Sigmoid colon (tissue), 7 donors: ENCODE results near the gene THBS3. TPM values are rescaled to one million over a fixed set of nuclear protein-coding genes. Genes with fewer than 3 reads are reported as not detected.
"Not testable (repeated sequence)": the region's sequence is repeated elsewhere in the genome, so short reads cannot be mapped to it uniquely, and the experiment has no call there.

Experiments
- DNase-seq: peaks from one replicate; pipeline ENCODE4 v3.0.0-alpha.2; 2019
- H3K27ac ChIP-seq, 4 donors: fragments of 200-600 bp; sonication (generic); one replicate each; pipeline ENCODE4 v1.5.1; 2016 to 2019; ENCODE audit warnings: mild to moderate bottlenecking in 1 of 4
- H3K27me3 ChIP-seq, 3 donors: fragments of 200-600 bp; sonication (generic); one replicate each; pipeline ENCODE4 v1.5.1; 2019; ENCODE audit warnings: mild to moderate bottlenecking in 1 of 3
- H3K36me3 ChIP-seq, 4 donors: fragments of 200-600 bp; sonication (generic); one replicate each; pipeline ENCODE4 v1.5.1; 2016 to 2019
- H3K4me1 ChIP-seq, 4 donors: fragments of 200-600 bp; sonication (generic); one replicate each; pipeline ENCODE4 v1.5.1; 2017 to 2019
- H3K4me3 ChIP-seq, 4 donors: fragments of 200-600 bp; sonication (generic); one replicate each; pipeline ENCODE4 v1.5.1; 2017 to 2019; ENCODE audit warnings: mild to moderate bottlenecking in 2 of 4, moderate library complexity in 1 of 4
- H3K9me3 ChIP-seq, 4 donors: fragments of 200-600 bp in 3 of 4; sonication (generic) in 3 of 4; one replicate each; pipeline versions ENCODE4 v1.5.1 to v1.6.1; 2013 to 2019
- CTCF ChIP-seq, 4 experiments: fragments of 450-650 bp in 3 of 4; fragments of 200-600 bp in 1 of 4; IDR thresholded peaks; one replicate each; pipeline ENCODE4 v1.5.1; 2016 to 2019; ENCODE audit warnings: antibody characterized with exemption in 4 of 4, mild to moderate bottlenecking in 3 of 4, moderate library complexity in 2 of 4
- EP300 ChIP-seq, 4 donors: sonication (generic); formaldehyde crosslinking; IDR thresholded peaks; one replicate each; pipeline ENCODE4 v1.6.1; 2017; ENCODE audit warnings: antibody characterized with exemption in 4 of 4
- POLR2A ChIP-seq, 2 donors: fragments of 450-650 bp; IDR thresholded peaks; one replicate each; pipeline ENCODE4 v1.6.1; 2016; ENCODE audit warnings: antibody characterized with exemption in 2 of 2, mild to moderate bottlenecking in 2 of 2, moderate library complexity in 2 of 2
- POLR2AphosphoS5 ChIP-seq, 4 donors: sonication (generic); formaldehyde crosslinking; IDR thresholded peaks; one replicate each; pipeline ENCODE4 v1.6.1; 2017; ENCODE audit warnings: antibody characterized with exemption in 4 of 4
- WGBS, 2 donors: extraction: QIAGEN DNeasy Blood & Tissue Kit; methylation state at CpG; one replicate each; pipeline ENCODE4 v1.1.7; 2013; 5-methylcytosine and 5-hydroxymethylcytosine counted together
- intact Hi-C: fragments of 100-400 bp; cut with DNase I; formaldehyde crosslinking; loops from one replicate; pipeline ENCODE4 v1.15.1; 2023
- polyA plus RNA-seq, 3 donors: library from polyadenylated mRNA; stranded (reverse); fragments of 200-250 nt; gene quantifications; one replicate each; pipeline ENCODE4 v1.2.3, GENCODE V29; 2013
- small RNA-seq, 3 donors: library from RNA; depleted of rRNA; stranded (forward); fragments of <200 nt; gene quantifications; one replicate each; pipeline ENCODE3, GENCODE V24; 2016
- total RNA-seq, 4 donors: library from RNA; depleted of rRNA; stranded (reverse); fragments of >200 nt; gene quantifications; one replicate each; pipeline ENCODE4 v1.1.0, GENCODE V29; 2016
- donor health status: healthy with polysubstance abuse.
- donor health status: Bipolar disorder and iron deficiency.
- donor health status: healthy.

Gene THBS3
- total and polyA plus RNA-seq, 7 donors: 3.5 to 43.5 (median 13.4) TPM

DNA sequence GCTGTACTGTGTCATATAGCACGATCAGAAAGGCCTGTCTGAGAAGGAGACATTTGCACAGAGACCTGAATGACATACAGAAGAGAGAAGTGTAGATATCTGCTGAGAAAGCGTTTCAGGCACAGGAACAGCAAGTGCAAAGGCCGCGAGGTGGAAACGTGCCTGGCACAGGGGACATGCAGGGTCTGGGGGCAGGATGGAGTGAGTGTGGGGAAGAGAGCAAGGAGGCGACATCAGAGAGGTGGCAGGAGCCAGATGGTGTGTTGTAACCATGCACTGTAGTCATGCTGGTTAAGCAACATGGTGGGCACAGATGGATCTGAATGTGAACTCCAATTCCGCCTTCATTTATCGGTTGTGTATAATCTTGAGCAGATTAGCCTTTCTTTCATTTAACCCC is 47.6 kb downstream of the THBS3 start:
- no peaks in the 10 kb centered on the region for H3K36me3 ChIP-seq
- no peaks in the 10 kb centered on the region for H3K4me1 ChIP-seq
- H3K27ac ChIP-seq: no peak overlapping the region
- no peak overlapping the region for H3K4me3 ChIP-seq
- TF ChIP-seq POLR2A (IDR thresholded peaks at IDR 0.05) (no peak), EP300 (IDR thresholded peaks at IDR 0.05) (no peak), CTCF (IDR thresholded peaks at IDR 0.05) (no peak), POLR2AphosphoS5 (IDR thresholded peaks at IDR 0.05) (no peak)
- H3K27me3 ChIP-seq: no peaks in the 10 kb centered on the region
- no peaks in the 10 kb centered on the region for H3K9me3 ChIP-seq
- intact Hi-C loops: no loop called here
- peak; percentile 34 for DNase-seq
- 80 to 89% methylated on average over 8 of the region's 8 CpGs for WGBS, 2 donors

DNA sequence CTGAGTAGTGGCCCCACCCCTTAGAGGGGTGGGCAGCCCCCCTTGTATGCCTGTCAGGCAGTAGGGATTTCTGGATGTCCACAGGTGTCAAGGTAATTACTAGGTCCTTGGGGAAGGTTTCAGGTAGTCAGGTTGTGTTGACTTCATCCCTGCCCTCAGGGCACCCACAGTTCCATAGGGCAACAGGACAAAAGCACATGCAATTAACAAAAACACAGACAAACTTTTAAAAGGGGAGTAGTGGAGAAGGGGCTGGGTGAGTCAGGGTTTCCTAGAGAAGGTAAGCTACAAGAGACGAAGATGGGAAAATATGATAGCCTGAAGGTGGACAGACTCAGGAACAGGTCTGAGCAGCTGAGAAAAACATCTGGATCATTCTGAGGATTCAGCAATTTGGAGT is 48.7 kb downstream of the THBS3 start:
- H3K27ac ChIP-seq: no peak overlapping the region
- peak; percentile 24 for DNase-seq
- no peaks in the 10 kb centered on the region for H3K27me3 ChIP-seq
- H3K4me3 ChIP-seq: no peak overlapping the region
- H3K9me3 ChIP-seq: no peaks in the 10 kb centered on the region
- 71 to 77% methylated on average over 1 of the region's 1 CpG for WGBS, 2 donors
- TF ChIP-seq CTCF (IDR thresholded peaks at IDR 0.05) (no peak), POLR2A (IDR thresholded peaks at IDR 0.05) (no peak), EP300 (IDR thresholded peaks at IDR 0.05) (no peak), POLR2AphosphoS5 (IDR thresholded peaks at IDR 0.05) (no peak)
- H3K4me1 ChIP-seq: no peaks in the 10 kb centered on the region
- intact Hi-C loops: no loop called here
- H3K36me3 ChIP-seq: no peaks in the 10 kb centered on the region

DNA sequence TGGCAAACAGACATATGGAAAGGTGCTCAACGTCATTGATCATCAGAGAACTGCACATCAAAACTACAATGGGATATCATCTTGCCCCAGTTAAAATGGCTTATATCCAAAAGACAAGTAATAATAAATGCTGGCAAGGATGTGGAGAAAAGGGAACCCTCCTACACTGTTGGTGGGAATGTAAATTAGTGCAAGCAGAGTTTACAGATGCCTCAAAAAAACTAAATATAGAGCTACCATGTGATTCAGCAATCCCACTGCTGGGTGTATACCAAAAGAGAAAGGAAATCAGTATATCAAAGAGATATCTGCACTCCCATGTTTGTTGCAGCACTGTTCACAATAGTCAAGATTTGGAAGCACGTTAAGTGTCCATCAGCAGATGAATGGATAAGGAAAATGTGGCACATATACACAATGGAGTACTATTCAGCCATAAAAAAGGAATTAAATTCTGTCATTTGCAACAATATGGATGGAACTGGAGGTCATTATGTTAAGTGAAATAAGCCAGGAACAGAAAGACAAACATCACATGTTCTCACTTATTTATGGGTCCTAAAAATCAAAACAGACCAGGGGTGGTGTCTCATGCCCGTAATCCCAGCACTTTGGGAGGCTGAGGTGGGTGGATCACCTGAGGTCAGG is 51.6 kb downstream of the THBS3 start:
- H3K27ac ChIP-seq, H3K4me3 ChIP-seq, intact Hi-C loops, H3K9me3 ChIP-seq, H3K27me3 ChIP-seq, H3K36me3 ChIP-seq, H3K4me1 ChIP-seq, DNase-seq: not testable (repeated sequence)
- WGBS, 2 donors: 69 to 79% methylated on average over 3 of the region's 3 CpGs

Small RNA genes lying within 50 kb of the gene (small RNA-seq; reads per million reads assigned to genes)
- 0 reads per million in 3 donors for gene HMGN2P18

Other genes starting within 250 kb of the THBS3 start
- 10 to 100 TPM; 15.0 to 23.3 (median 16.6) TPM for gene PYGO2, start 246.1 kb downstream of the THBS3 start, total RNA-seq
- gene PYGO2, start 246.1 kb downstream of the THBS3 start, polyA plus RNA-seq: 10 to 100 TPM; 13.6 to 26.9 (median 16.8) TPM
- 10 to 100 TPM; 49.2 to 80.4 (median 57.0) TPM for gene SHC1, start 237.2 kb downstream of the THBS3 start, total RNA-seq
- gene SHC1, start 237.2 kb downstream of the THBS3 start, polyA plus RNA-seq: 10 to 100 TPM; 58.5 to 75.2 (median 63.1) TPM
- gene CKS1B, start 233.2 kb downstream of the THBS3 start, total RNA-seq: 10 to 100 TPM; 10.2 to 35.7 (median 25.7) TPM
- gene CKS1B, start 233.2 kb downstream of the THBS3 start, polyA plus RNA-seq: 100 to 1,000 TPM in 1 of 3 donors, 10 to 100 TPM in 2; 73.3 to 104 (median 95.5) TPM
- gene FLAD1, start 224.6 kb downstream of the THBS3 start, total RNA-seq: 10 to 100 TPM; 17.5 to 22.8 (median 18.5) TPM
- 10 to 100 TPM; 24.6 to 36.5 (median 27.7) TPM for gene FLAD1, start 224.6 kb downstream of the THBS3 start, polyA plus RNA-seq
- not detected for gene LENEP, start 214.3 kb downstream of the THBS3 start, total RNA-seq
- gene LENEP, start 214.3 kb downstream of the THBS3 start, polyA plus RNA-seq: under 1 TPM in 1 of 3 donors, not detected in 2; 0.39 TPM
- 10 to 100 TPM; 24.4 to 35.3 (median 29.5) TPM for gene ZBTB7B, start 205.1 kb downstream of the THBS3 start, total RNA-seq
- 100 to 1,000 TPM in 2 of 3 donors, 10 to 100 TPM in 1; 71.5 to 342 (median 141) TPM for gene ZBTB7B, start 205.1 kb downstream of the THBS3 start, polyA plus RNA-seq
- under 1 TPM in 3 of 4 donors, not detected in 1; 0.27 to 0.49 (median 0.36) TPM for gene DCST2, start 174.1 kb downstream of the THBS3 start, total RNA-seq
- gene DCST2, start 174.1 kb downstream of the THBS3 start, polyA plus RNA-seq: 1 to 10 TPM in 1 of 3 donors, not detected in 2; 2.0 TPM
- under 1 TPM in 1 of 4 donors, not detected in 3; 0.16 TPM for gene DCST1, start 174.1 kb downstream of the THBS3 start, total RNA-seq
- gene DCST1, start 174.1 kb downstream of the THBS3 start, polyA plus RNA-seq: under 1 TPM in 1 of 3 donors, not detected in 2; 0.09 TPM
- 10 to 100 TPM; 42.6 to 66.7 (median 53.1) TPM for gene ADAM15, start 156.6 kb downstream of the THBS3 start, total RNA-seq
- 100 to 1,000 TPM in 1 of 3 donors, 10 to 100 TPM in 2; 37.8 to 186 (median 55.9) TPM for gene ADAM15, start 156.6 kb downstream of the THBS3 start, polyA plus RNA-seq
- gene EFNA4, start 144.2 kb downstream of the THBS3 start, total RNA-seq: 1 to 10 TPM; 1.6 to 5.0 (median 3.1) TPM
- gene EFNA4, start 144.2 kb downstream of the THBS3 start, polyA plus RNA-seq: 10 to 100 TPM; 10.2 to 22.2 (median 12.0) TPM
- 1 to 10 TPM in 3 of 4 donors, under 1 TPM in 1; 0.27 to 3.0 (median 1.9) TPM for gene EFNA3, start 129.1 kb downstream of the THBS3 start, total RNA-seq
- 1 to 10 TPM; 8.4 to 9.0 (median 8.5) TPM for gene EFNA3, start 129.1 kb downstream of the THBS3 start, polyA plus RNA-seq
- 10 to 100 TPM; 15.5 to 22.5 (median 16.4) TPM for gene EFNA1, start 80.0 kb downstream of the THBS3 start, total RNA-seq
- gene EFNA1, start 80.0 kb downstream of the THBS3 start, polyA plus RNA-seq: 100 to 1,000 TPM in 1 of 3 donors, 10 to 100 TPM in 2; 34.7 to 112 (median 48.1) TPM
- gene SLC50A1, start 72.0 kb downstream of the THBS3 start, total RNA-seq: 10 to 100 TPM in 3 of 4 donors, 1 to 10 TPM in 1; 8.0 to 21.4 (median 14.0) TPM
- 100 to 1,000 TPM in 1 of 3 donors, 10 to 100 TPM in 2; 46.8 to 151 (median 77.4) TPM for gene SLC50A1, start 72.0 kb downstream of the THBS3 start, polyA plus RNA-seq
- 100 to 1,000 TPM in 3 of 4 donors, 10 to 100 TPM in 1; 29.2 to 144 (median 127) TPM for gene DPM3, start 67.4 kb downstream of the THBS3 start, total RNA-seq
- 100 to 1,000 TPM; 143 to 220 (median 196) TPM for gene DPM3, start 67.4 kb downstream of the THBS3 start, polyA plus RNA-seq
- 100 to 1,000 TPM in 3 of 4 donors, 10 to 100 TPM in 1; 72.9 to 119 (median 110) TPM for gene KRTCAP2, start 34.6 kb downstream of the THBS3 start, total RNA-seq
- gene KRTCAP2, start 34.6 kb downstream of the THBS3 start, polyA plus RNA-seq: 100 to 1,000 TPM in 2 of 3 donors, 10 to 100 TPM in 1; 74.2 to 245 (median 114) TPM
- gene TRIM46, start 34.0 kb downstream of the THBS3 start, total RNA-seq: 1 to 10 TPM in 1 of 4 donors, under 1 TPM in 3; 0.16 to 3.0 (median 0.52) TPM
- gene TRIM46, start 34.0 kb downstream of the THBS3 start, polyA plus RNA-seq: under 1 TPM in 2 of 3 donors, not detected in 1; 0.60 to 0.92 TPM
- 10 to 100 TPM; 15.5 to 29.8 (median 27.7) TPM for gene MTX1, start 798 bp upstream of the THBS3 start, total RNA-seq
- gene MTX1, start 798 bp upstream of the THBS3 start, polyA plus RNA-seq: 10 to 100 TPM; 51.7 to 69.7 (median 53.2) TPM
- gene ENTREP3, start 47.6 kb upstream of the THBS3 start, total RNA-seq: 10 to 100 TPM; 11.8 to 44.0 (median 16.0) TPM
- 10 to 100 TPM in 1 of 3 donors, 1 to 10 TPM in 2; 5.4 to 17.6 (median 6.5) TPM for gene ENTREP3, start 47.6 kb upstream of the THBS3 start, polyA plus RNA-seq
- 10 to 100 TPM; 25.1 to 45.3 (median 36.5) TPM for gene SCAMP3, start 54.5 kb upstream of the THBS3 start, total RNA-seq
- 10 to 100 TPM; 11.6 to 56.4 (median 22.8) TPM for gene SCAMP3, start 54.5 kb upstream of the THBS3 start, polyA plus RNA-seq
- gene CLK2, start 65.6 kb upstream of the THBS3 start, total RNA-seq: 10 to 100 TPM; 21.4 to 33.2 (median 25.3) TPM
- gene CLK2, start 65.6 kb upstream of the THBS3 start, polyA plus RNA-seq: 10 to 100 TPM in 2 of 3 donors, 1 to 10 TPM in 1; 7.2 to 45.9 (median 14.4) TPM
- 1 to 10 TPM; 1.2 to 5.5 (median 2.3) TPM for gene HCN3, start 69.6 kb upstream of the THBS3 start, total RNA-seq
- gene HCN3, start 69.6 kb upstream of the THBS3 start, polyA plus RNA-seq: 1 to 10 TPM in 2 of 3 donors, under 1 TPM in 1; 0.69 to 8.6 (median 1.2) TPM
- gene PKLR, start 93.5 kb upstream of the THBS3 start, total RNA-seq: not detected
- under 1 TPM; under 0.01 to 0.69 (median 0.38) TPM for gene PKLR, start 93.5 kb upstream of the THBS3 start, polyA plus RNA-seq
- 10 to 100 TPM; 73.7 to 96.8 (median 81.3) TPM for gene FDPS, start 101.0 kb upstream of the THBS3 start, total RNA-seq
- gene FDPS, start 101.0 kb upstream of the THBS3 start, polyA plus RNA-seq: 100 to 1,000 TPM; 144 to 570 (median 299) TPM
- 10 to 100 TPM; 12.5 to 27.4 (median 16.0) TPM for gene RUSC1, start 113.0 kb upstream of the THBS3 start, total RNA-seq
- 10 to 100 TPM; 48.3 to 76.3 (median 67.7) TPM for gene RUSC1, start 113.0 kb upstream of the THBS3 start, polyA plus RNA-seq